Measurements from ENCODE around the gene AKT3. TPM values are rescaled to one million over a fixed set of nuclear protein-coding genes. Genes with fewer than 3 reads are reported as not detected.

AKT3 gene
- total and polyA plus RNA-seq, 2 experiments from 2014 or later, result 4.5 to 18.5 TPM

DNA sequence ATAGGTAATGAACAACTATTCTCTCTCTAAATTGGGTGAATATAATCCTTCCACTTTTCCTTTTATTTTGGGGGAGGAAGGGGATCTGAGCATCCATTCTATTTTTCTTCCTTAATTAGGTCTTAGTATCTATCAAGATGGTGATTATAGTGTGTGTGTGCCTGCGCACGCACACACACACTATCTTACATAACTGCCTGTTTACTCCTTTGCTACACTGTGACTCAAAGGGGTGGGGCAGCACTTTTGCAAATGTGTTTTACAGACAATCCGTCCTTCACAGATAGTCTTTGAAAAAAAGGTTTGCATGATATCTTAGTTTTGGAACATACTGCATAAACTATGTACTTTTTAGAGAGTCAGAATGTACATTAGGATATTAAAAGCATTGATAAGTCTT, 402.7 kb downstream of the AKT3 start:
- H4K20me1 ChIP-seq (replicated peaks; ENCODE audit: insufficient read depth), result no peaks in the 10 kb centered on the region
- Mint-ChIP-seq H3K27ac (no peak overlapping the region), H3K36me3 (ENCODE audit: low read depth) (no peaks in the 10 kb centered on the region), H3K9me3 (no peaks in the 10 kb centered on the region), H3K4me1 (peaks cover 5% of the 10 kb centered on the region; the same call in 2 of the 3 replicates), H3K4me3 (no peak overlapping the region), H3K27me3 (ENCODE audit: insufficient read depth, low read depth, poor library complexity) (peaks cover 2% of the 10 kb centered on the region)
- H3K27me3 ChIP-seq (ENCODE audit: insufficient read depth), result no peaks in the 10 kb centered on the region
- no peaks in the 10 kb centered on the region for H3K79me2 ChIP-seq (replicated peaks; ENCODE audit: insufficient read depth)
- no peak overlapping the region for H3K27ac ChIP-seq (ENCODE audit: low read depth)
- TF ChIP-seq STAT1 (IDR thresholded peaks at IDR 0.05; ENCODE audit: unreplicated experiment), result no peak
- TF ChIP-seq EZH2phosphoT487 (IDR thresholded peaks at IDR 0.05; ENCODE audit: unreplicated experiment), result no peak
- TF ChIP-seq NANOG (IDR thresholded peaks at IDR 0.05; ENCODE audit: borderline replicate concordance), result no peak
- no peak for TF ChIP-seq ZNF114 (CRISPR knock-in tag; IDR thresholded peaks at IDR 0.05)
- TF ChIP-seq ZNF331 (CRISPR knock-in tag; IDR thresholded peaks at IDR 0.05; ENCODE audit: low read depth), result no peak
- TF ChIP-seq POLR2AphosphoS5 (IDR thresholded peaks at IDR 0.05; ENCODE audit: low read depth), result no peak
- TF ChIP-seq, protein P1, sequence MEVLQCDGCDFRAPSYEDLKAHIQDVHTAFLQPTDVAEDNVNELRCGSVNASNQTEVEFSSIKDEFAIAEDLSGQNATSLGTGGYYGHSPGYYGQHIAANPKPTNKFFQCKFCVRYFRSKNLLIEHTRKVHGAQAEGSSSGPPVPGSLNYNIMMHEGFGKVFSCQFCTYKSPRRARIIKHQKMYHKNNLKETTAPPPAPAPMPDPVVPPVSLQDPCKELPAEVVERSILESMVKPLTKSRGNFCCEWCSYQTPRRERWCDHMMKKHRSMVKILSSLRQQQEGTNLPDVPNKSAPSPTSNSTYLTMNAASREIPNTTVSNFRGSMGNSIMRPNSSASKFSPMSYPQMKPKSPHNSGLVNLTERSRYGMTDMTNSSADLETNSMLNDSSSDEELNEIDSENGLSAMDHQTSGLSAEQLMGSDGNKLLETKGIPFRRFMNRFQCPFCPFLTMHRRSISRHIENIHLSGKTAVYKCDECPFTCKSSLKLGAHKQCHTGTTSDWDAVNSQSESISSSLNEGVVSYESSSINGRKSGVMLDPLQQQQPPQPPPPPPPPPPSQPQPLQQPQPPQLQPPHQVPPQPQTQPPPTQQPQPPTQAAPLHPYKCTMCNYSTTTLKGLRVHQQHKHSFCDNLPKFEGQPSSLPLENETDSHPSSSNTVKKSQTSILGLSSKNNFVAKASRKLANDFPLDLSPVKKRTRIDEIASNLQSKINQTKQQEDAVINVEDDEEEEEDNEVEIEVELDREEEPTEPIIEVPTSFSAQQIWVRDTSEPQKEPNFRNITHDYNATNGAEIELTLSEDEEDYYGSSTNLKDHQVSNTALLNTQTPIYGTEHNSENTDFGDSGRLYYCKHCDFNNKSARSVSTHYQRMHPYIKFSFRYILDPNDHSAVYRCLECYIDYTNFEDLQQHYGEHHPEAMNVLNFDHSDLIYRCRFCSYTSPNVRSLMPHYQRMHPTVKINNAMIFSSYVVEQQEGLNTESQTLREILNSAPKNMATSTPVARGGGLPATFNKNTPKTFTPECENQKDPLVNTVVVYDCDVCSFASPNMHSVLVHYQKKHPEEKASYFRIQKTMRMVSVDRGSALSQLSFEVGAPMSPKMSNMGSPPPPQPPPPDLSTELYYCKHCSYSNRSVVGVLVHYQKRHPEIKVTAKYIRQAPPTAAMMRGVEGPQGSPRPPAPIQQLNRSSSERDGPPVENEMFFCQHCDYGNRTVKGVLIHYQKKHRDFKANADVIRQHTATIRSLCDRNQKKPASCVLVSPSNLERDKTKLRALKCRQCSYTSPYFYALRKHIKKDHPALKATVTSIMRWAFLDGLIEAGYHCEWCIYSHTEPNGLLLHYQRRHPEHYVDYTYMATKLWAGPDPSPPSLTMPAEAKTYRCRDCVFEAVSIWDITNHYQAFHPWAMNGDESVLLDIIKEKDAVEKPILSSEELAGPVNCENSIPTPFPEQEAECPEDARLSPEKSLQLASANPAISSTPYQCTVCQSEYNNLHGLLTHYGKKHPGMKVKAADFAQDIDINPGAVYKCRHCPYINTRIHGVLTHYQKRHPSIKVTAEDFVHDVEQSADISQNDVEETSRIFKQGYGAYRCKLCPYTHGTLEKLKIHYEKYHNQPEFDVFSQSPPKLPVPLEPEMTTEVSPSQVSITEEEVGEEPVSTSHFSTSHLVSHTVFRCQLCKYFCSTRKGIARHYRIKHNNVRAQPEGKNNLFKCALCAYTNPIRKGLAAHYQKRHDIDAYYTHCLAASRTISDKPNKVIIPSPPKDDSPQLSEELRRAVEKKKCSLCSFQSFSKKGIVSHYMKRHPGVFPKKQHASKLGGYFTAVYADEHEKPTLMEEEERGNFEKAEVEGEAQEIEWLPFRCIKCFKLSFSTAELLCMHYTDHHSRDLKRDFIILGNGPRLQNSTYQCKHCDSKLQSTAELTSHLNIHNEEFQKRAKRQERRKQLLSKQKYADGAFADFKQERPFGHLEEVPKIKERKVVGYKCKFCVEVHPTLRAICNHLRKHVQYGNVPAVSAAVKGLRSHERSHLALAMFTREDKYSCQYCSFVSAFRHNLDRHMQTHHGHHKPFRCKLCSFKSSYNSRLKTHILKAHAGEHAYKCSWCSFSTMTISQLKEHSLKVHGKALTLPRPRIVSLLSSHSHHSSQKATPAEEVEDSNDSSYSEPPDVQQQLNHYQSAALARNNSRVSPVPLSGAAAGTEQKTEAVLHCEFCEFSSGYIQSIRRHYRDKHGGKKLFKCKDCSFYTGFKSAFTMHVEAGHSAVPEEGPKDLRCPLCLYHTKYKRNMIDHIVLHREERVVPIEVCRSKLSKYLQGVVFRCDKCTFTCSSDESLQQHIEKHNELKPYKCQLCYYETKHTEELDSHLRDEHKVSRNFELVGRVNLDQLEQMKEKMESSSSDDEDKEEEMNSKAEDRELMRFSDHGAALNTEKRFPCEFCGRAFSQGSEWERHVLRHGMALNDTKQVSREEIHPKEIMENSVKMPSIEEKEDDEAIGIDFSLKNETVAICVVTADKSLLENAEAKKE (CRISPR knock-in tag; IDR thresholded peaks at IDR 0.05), result no peak
- TF ChIP-seq, protein P2, sequence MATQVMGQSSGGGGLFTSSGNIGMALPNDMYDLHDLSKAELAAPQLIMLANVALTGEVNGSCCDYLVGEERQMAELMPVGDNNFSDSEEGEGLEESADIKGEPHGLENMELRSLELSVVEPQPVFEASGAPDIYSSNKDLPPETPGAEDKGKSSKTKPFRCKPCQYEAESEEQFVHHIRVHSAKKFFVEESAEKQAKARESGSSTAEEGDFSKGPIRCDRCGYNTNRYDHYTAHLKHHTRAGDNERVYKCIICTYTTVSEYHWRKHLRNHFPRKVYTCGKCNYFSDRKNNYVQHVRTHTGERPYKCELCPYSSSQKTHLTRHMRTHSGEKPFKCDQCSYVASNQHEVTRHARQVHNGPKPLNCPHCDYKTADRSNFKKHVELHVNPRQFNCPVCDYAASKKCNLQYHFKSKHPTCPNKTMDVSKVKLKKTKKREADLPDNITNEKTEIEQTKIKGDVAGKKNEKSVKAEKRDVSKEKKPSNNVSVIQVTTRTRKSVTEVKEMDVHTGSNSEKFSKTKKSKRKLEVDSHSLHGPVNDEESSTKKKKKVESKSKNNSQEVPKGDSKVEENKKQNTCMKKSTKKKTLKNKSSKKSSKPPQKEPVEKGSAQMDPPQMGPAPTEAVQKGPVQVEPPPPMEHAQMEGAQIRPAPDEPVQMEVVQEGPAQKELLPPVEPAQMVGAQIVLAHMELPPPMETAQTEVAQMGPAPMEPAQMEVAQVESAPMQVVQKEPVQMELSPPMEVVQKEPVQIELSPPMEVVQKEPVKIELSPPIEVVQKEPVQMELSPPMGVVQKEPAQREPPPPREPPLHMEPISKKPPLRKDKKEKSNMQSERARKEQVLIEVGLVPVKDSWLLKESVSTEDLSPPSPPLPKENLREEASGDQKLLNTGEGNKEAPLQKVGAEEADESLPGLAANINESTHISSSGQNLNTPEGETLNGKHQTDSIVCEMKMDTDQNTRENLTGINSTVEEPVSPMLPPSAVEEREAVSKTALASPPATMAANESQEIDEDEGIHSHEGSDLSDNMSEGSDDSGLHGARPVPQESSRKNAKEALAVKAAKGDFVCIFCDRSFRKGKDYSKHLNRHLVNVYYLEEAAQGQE (IDR thresholded peaks at IDR 0.05; ENCODE audit: unreplicated experiment), result no peak
- TF ChIP-seq, protein P3, sequence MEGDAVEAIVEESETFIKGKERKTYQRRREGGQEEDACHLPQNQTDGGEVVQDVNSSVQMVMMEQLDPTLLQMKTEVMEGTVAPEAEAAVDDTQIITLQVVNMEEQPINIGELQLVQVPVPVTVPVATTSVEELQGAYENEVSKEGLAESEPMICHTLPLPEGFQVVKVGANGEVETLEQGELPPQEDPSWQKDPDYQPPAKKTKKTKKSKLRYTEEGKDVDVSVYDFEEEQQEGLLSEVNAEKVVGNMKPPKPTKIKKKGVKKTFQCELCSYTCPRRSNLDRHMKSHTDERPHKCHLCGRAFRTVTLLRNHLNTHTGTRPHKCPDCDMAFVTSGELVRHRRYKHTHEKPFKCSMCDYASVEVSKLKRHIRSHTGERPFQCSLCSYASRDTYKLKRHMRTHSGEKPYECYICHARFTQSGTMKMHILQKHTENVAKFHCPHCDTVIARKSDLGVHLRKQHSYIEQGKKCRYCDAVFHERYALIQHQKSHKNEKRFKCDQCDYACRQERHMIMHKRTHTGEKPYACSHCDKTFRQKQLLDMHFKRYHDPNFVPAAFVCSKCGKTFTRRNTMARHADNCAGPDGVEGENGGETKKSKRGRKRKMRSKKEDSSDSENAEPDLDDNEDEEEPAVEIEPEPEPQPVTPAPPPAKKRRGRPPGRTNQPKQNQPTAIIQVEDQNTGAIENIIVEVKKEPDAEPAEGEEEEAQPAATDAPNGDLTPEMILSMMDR (conservative IDR thresholded peaks at IDR 0.05; ENCODE audit: low read depth in 2 of 2), result no peak
- no peak overlapping the region for H3K4me2 ChIP-seq
- no peak overlapping the region for H3K4me3 ChIP-seq
- H3K36me3 ChIP-seq (ENCODE audit: insufficient read depth), result no peaks in the 10 kb centered on the region
- ATAC-seq (no peak), DNase-seq (ENCODE audit: low spot score) (no peak)
- H3K9me2 ChIP-seq (ENCODE audit: insufficient read depth), result no peaks in the 10 kb centered on the region; the same call in 1 of the 2 replicates
- no peaks in the 10 kb centered on the region for H3F3A ChIP-seq (replicated peaks; ENCODE audit: low read depth)
- no peak overlapping the region for H2AFZ ChIP-seq
- H3K4me1 ChIP-seq (ENCODE audit: insufficient read depth), result no peaks in the 10 kb centered on the region

Data from GM23338 (cell line).